HepG2 (cell line): ENCODE results near the gene CUL7. TPM values are rescaled to one million over a fixed set of nuclear protein-coding genes. Genes with fewer than 3 reads are reported as not detected.

Experiments used
- ATAC-seq: fragments of 200-7000 bp; cut with Tn5 transposase; 3 replicates; pipeline ENCODE4 v1.9.1; 2020; ENCODE audit warnings: mild to moderate bottlenecking, moderate library complexity
- BruUV-seq: library from RNA; stranded (reverse); fragments of 400-500 nt; replicated peaks from 2 replicates; lab custom pipeline; 2021; lab: Mats Ljungman, UMichigan
- CTCF ChIA-PET: fragments of 300-600 bp; formaldehyde crosslinking; extraction: SDS; loops from one replicate; lab custom pipeline; 2021; ENCODE audit warnings: low total read pairs, inconsistent platforms, low intra/inter-chr PET ratio; lab: Yijun Ruan, JAX
- POLR2A ChIA-PET: fragments of 350-600 bp; sonication (Branson Sonifier 250); formaldehyde crosslinking; loops from one replicate; lab custom pipeline; 2020; ENCODE audit warnings: antibody characterized with exemption, inconsistent platforms; lab: Yijun Ruan, JAX
- DNase-seq: peaks from one replicate; pipeline ENCODE4 v3.0.0-alpha.2; 2015; ENCODE audit warnings: low spot score
- FAIRE-seq: peaks from 3 replicates; lab custom pipeline; 2011; peaks lifted over from hg19 to GRCh38; lab: Jason Lieb, UNC
- H2AFZ ChIP-seq: one replicate; pipeline ENCODE4 v1.6.1; 2011; ENCODE audit warnings: low read length, inconsistent platforms
- H3K27ac ChIP-seq: fragments of 300-600 bp; 3 replicates; pipeline ENCODE4 v1.8.0; 2011; ENCODE audit warnings: mixed run types, mild to moderate bottlenecking, mixed read lengths, low read length, inconsistent platforms; ENCODE audit not compliant: insufficient read depth; ENCODE audit errors: extremely low read length
- H3K27me3 ChIP-seq, 2 experiments: fragments of 200-600 bp in 1 of 2; 2 replicates in 1 of 2; 3 replicates in 1 of 2; pipeline versions ENCODE4 v1.6.0 to v1.8.0; 2011; ENCODE audit warnings: low read length in 2 of 2, mild to moderate bottlenecking in 2 of 2, moderate library complexity in 2 of 2, inconsistent platforms in 1 of 2; ENCODE audit not compliant: insufficient read depth in 2 of 2, control insufficient read depth in 1 of 2
- H3K36me3 ChIP-seq, 2 experiments: fragments of 200-600 bp in 1 of 2; replicated peaks in 1 of 2; 2 replicates in 1 of 2; 3 replicates in 1 of 2; pipeline versions ENCODE4 v1.5.1 to v1.8.0; 2011; ENCODE audit warnings: low read length in 2 of 2, inconsistent platforms in 1 of 2; ENCODE audit not compliant: insufficient read depth in 2 of 2, control insufficient read depth in 1 of 2
- H3K4me1 ChIP-seq: 2 replicates; pipeline ENCODE4 v1.5.1; 2012; ENCODE audit warnings: low read length, inconsistent platforms; ENCODE audit not compliant: insufficient read depth
- H3K4me2 ChIP-seq: 2 replicates; pipeline ENCODE4 v1.6.0; 2011; ENCODE audit warnings: low read depth, low read length, inconsistent platforms
- H3K4me3 ChIP-seq, 3 experiments: fragments of 200-600 bp in 1 of 3; sonication (generic), shearing (Covaris generic) in 1 of 3; replicated peaks in 1 of 3; 2 replicates each; pipeline ENCODE4 v1.5.1; 2011 to 2016; ENCODE audit warnings: low read length in 3 of 3, inconsistent platforms in 2 of 3, low read depth in 2 of 3, mild to moderate bottlenecking in 2 of 3, control low read depth in 1 of 3, mixed read lengths in 1 of 3; ENCODE audit not compliant: insufficient read depth in 1 of 3
- H3K79me2 ChIP-seq: one replicate; pipeline ENCODE4 v1.6.1; 2011; ENCODE audit warnings: low read length, inconsistent platforms; ENCODE audit not compliant: insufficient read depth
- H3K9ac ChIP-seq: 2 replicates; pipeline ENCODE4 v1.6.0; 2011; ENCODE audit warnings: mild to moderate bottlenecking, low read depth, low read length, inconsistent platforms; ENCODE audit not compliant: insufficient read depth
- H3K9me3 ChIP-seq: 2 replicates; pipeline ENCODE4 v1.5.1; 2012; ENCODE audit warnings: mild to moderate bottlenecking, low read length
- H4K20me1 ChIP-seq: 2 replicates; pipeline ENCODE4 v1.6.0; 2011; ENCODE audit warnings: inconsistent platforms, mild to moderate bottlenecking, low read length, moderate library complexity; ENCODE audit not compliant: insufficient read depth
- FOXO1 ChIP-seq: sonication (generic); formaldehyde crosslinking; IDR thresholded peaks from 2 replicates; pipeline ENCODE4 v1.4.0; 2020; ENCODE audit warnings: missing genetic modification reagents
- HDAC2 ChIP-seq: sonication (generic); formaldehyde crosslinking; IDR thresholded peaks from 2 replicates; pipeline ENCODE4 v1.4.0; 2020; ENCODE audit warnings: missing genetic modification reagents
- JDP2 ChIP-seq: sonication (generic); formaldehyde crosslinking; IDR thresholded peaks from 2 replicates; pipeline ENCODE4 v1.8.1; 2022; ENCODE audit warnings: missing genetic modification reagents, borderline replicate concordance
- RBFOX2 ChIP-seq: fragments of 200-400 bp; formaldehyde crosslinking; IDR thresholded peaks from 2 replicates; pipeline ENCODE4 v1.6.1; 2017; ENCODE audit warnings: low read depth, mild to moderate bottlenecking, low read length
- SMAD3 ChIP-seq: sonication (generic); formaldehyde crosslinking; IDR thresholded peaks from 2 replicates; pipeline ENCODE4 v1.4.0; 2020; ENCODE audit warnings: missing genetic modification reagents
- ZFP41 ChIP-seq: sonication (generic); formaldehyde crosslinking; IDR thresholded peaks from 2 replicates; pipeline ENCODE4 v1.4.0; 2020; ENCODE audit warnings: mild to moderate bottlenecking, missing genetic modification reagents, borderline replicate concordance
- ZNF460 ChIP-seq: sonication (generic); formaldehyde crosslinking; IDR thresholded peaks from 2 replicates; pipeline ENCODE4 v1.5.1; 2020; ENCODE audit warnings: missing genetic modification reagents, mild to moderate bottlenecking, borderline replicate concordance
- ZNF878 ChIP-seq: sonication (generic); formaldehyde crosslinking; IDR thresholded peaks from 2 replicates; pipeline ENCODE4 v1.8.1; 2023; ENCODE audit warnings: mild to moderate bottlenecking, missing genetic modification reagents, moderate library complexity
- WGBS: methylation state at CpG from one replicate; pipeline ENCODE4 v1.1.6; 2017; ENCODE audit warnings: low lambda C conversion rate; 5-methylcytosine and 5-hydroxymethylcytosine counted together
- in situ Hi-C: cut with HindIII; loops from 2 replicates; pipeline ENCODE4 v1.10.0; 2017; ENCODE audit warnings: low pct_unique_long_range_greater_than_20kb; ENCODE audit not compliant: extremely low pct_ligation_motif_present
- intact Hi-C: fragments of 100-400 bp; cut with micrococcal nuclease; formaldehyde crosslinking; loops from one replicate; pipeline ENCODE4 v1.10.0; 2022; ENCODE audit not compliant: unreplicated experiment
- polyA plus RNA-seq, 8 experiments: library from polyadenylated mRNA; depleted of rRNA in 3 of 8; stranded (reverse) in 7 of 8; unstranded in 1 of 8; fragments of >200 nt; fragmentation: Illumina TruSeq in 4 of 8; extraction: Trizol in 4 of 8; gene quantifications; 2 replicates each; pipeline versions ENCODE4 v1.2.1 to v1.2.3, GENCODE V29; 2011 to 2016; ENCODE audit warnings: low read depth in 4 of 8, missing spikeins in 1 of 8, mixed read lengths in 1 of 8; ENCODE audit not compliant: insufficient read depth in 1 of 8
- total RNA-seq, 5 experiments: library from RNA; depleted of rRNA; stranded (reverse); fragments of >200 nt; fragmentation: Illumina TruSeq; extraction: Trizol; gene quantifications; 2 replicates each; pipeline ENCODE4 v1.2.3, GENCODE V29; 2016; ENCODE audit warnings: low read depth in 1 of 5
- TF ChIP-seq, protein P1 (sequence below): sonication (generic); formaldehyde crosslinking; conservative IDR thresholded peaks from 2 replicates; pipeline ENCODE4 v1.5.0; 2020; ENCODE audit warnings: missing genetic modification reagents
- TF ChIP-seq, protein P2 (sequence below): sonication (generic); formaldehyde crosslinking; IDR thresholded peaks from 2 replicates; pipeline ENCODE4 v1.4.0; 2020; ENCODE audit warnings: mild to moderate bottlenecking, missing genetic modification reagents
- TF ChIP-seq, protein P3 (sequence below): sonication (generic); formaldehyde crosslinking; IDR thresholded peaks from 2 replicates; pipeline ENCODE4 v1.4.0; 2020; ENCODE audit warnings: mild to moderate bottlenecking, missing genetic modification reagents, borderline replicate concordance
- TF ChIP-seq, protein P4 (sequence below): sonication (generic); formaldehyde crosslinking; IDR thresholded peaks from 2 replicates; pipeline ENCODE4 v1.5.0; 2020; ENCODE audit warnings: mild to moderate bottlenecking, missing genetic modification reagents

The CUL7 gene
- total and polyA plus RNA-seq, 2 of the 13 experiments (the other 11 are each of a cell fraction or from before 2014, with no cell fraction given) = 32.0 to 60.7 TPM

DNA sequence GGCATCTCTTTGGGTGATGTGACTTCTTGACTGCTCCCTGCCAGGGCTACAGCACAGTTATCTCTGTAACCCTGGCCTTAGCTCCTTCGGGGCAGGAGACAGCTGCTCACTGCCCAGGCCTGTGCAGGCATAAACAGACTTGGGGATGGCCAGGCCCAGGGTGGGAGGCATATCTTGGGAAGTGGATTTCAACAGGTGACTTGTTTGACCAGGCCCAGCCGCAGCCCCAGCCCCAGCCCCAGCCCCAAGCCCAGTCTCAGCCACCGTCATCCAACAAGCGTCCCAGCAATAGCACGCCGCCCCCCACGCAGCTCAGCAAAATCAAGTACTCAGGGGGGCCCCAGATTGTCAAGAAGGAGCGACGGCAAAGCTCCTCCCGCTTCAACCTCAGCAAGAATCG is 47.4 kb downstream of the CUL7 start:
- H3K9me3 ChIP-seq = no peaks in the 10 kb centered on the region
- peaks cover 26 to 65% of the 10 kb centered on the region in 2 experiments for H3K36me3 ChIP-seq
- in situ Hi-C loops (no loop called here), intact Hi-C loops (no loop called here)
- BruUV-seq = no TSS peak
- no peak overlapping the region for H3K4me2 ChIP-seq
- H4K20me1 ChIP-seq = no peaks in the 10 kb centered on the region
- TF ChIP-seq ZFP41 (CRISPR knock-in tag) (no peak), SMAD3 (CRISPR knock-in tag) (no peak), FOXO1 (no peak), RBFOX2 (no peak), ZNF878 (CRISPR knock-in tag) (no peak), JDP2 (CRISPR knock-in tag) (no peak), ZNF460 (no peak), HDAC2 (CRISPR knock-in tag) (no peak)
- TF ChIP-seq, protein P1, sequence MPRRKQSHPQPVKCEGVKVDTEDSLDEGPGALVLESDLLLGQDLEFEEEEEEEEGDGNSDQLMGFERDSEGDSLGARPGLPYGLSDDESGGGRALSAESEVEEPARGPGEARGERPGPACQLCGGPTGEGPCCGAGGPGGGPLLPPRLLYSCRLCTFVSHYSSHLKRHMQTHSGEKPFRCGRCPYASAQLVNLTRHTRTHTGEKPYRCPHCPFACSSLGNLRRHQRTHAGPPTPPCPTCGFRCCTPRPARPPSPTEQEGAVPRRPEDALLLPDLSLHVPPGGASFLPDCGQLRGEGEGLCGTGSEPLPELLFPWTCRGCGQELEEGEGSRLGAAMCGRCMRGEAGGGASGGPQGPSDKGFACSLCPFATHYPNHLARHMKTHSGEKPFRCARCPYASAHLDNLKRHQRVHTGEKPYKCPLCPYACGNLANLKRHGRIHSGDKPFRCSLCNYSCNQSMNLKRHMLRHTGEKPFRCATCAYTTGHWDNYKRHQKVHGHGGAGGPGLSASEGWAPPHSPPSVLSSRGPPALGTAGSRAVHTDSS (CRISPR knock-in tag) = no peak
- TF ChIP-seq, protein P2, sequence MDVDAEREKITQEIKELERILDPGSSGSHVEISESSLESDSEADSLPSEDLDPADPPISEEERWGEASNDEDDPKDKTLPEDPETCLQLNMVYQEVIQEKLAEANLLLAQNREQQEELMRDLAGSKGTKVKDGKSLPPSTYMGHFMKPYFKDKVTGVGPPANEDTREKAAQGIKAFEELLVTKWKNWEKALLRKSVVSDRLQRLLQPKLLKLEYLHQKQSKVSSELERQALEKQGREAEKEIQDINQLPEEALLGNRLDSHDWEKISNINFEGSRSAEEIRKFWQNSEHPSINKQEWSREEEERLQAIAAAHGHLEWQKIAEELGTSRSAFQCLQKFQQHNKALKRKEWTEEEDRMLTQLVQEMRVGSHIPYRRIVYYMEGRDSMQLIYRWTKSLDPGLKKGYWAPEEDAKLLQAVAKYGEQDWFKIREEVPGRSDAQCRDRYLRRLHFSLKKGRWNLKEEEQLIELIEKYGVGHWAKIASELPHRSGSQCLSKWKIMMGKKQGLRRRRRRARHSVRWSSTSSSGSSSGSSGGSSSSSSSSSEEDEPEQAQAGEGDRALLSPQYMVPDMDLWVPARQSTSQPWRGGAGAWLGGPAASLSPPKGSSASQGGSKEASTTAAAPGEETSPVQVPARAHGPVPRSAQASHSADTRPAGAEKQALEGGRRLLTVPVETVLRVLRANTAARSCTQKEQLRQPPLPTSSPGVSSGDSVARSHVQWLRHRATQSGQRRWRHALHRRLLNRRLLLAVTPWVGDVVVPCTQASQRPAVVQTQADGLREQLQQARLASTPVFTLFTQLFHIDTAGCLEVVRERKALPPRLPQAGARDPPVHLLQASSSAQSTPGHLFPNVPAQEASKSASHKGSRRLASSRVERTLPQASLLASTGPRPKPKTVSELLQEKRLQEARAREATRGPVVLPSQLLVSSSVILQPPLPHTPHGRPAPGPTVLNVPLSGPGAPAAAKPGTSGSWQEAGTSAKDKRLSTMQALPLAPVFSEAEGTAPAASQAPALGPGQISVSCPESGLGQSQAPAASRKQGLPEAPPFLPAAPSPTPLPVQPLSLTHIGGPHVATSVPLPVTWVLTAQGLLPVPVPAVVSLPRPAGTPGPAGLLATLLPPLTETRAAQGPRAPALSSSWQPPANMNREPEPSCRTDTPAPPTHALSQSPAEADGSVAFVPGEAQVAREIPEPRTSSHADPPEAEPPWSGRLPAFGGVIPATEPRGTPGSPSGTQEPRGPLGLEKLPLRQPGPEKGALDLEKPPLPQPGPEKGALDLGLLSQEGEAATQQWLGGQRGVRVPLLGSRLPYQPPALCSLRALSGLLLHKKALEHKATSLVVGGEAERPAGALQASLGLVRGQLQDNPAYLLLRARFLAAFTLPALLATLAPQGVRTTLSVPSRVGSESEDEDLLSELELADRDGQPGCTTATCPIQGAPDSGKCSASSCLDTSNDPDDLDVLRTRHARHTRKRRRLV (CRISPR knock-in tag) = no peak
- TF ChIP-seq, protein P3, sequence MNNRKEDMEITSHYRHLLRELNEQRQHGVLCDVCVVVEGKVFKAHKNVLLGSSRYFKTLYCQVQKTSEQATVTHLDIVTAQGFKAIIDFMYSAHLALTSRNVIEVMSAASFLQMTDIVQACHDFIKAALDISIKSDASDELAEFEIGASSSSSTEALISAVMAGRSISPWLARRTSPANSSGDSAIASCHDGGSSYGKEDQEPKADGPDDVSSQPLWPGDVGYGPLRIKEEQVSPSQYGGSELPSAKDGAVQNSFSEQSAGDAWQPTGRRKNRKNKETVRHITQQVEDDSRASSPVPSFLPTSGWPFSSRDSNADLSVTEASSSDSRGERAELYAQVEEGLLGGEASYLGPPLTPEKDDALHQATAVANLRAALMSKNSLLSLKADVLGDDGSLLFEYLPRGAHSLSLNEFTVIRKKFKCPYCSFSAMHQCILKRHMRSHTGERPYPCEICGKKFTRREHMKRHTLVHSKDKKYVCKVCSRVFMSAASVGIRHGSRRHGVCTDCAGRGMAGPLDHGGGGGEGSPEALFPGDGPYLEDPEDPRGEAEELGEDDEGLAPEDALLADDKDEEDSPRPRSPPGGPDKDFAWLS (CRISPR knock-in tag) = no peak
- TF ChIP-seq, protein P4, sequence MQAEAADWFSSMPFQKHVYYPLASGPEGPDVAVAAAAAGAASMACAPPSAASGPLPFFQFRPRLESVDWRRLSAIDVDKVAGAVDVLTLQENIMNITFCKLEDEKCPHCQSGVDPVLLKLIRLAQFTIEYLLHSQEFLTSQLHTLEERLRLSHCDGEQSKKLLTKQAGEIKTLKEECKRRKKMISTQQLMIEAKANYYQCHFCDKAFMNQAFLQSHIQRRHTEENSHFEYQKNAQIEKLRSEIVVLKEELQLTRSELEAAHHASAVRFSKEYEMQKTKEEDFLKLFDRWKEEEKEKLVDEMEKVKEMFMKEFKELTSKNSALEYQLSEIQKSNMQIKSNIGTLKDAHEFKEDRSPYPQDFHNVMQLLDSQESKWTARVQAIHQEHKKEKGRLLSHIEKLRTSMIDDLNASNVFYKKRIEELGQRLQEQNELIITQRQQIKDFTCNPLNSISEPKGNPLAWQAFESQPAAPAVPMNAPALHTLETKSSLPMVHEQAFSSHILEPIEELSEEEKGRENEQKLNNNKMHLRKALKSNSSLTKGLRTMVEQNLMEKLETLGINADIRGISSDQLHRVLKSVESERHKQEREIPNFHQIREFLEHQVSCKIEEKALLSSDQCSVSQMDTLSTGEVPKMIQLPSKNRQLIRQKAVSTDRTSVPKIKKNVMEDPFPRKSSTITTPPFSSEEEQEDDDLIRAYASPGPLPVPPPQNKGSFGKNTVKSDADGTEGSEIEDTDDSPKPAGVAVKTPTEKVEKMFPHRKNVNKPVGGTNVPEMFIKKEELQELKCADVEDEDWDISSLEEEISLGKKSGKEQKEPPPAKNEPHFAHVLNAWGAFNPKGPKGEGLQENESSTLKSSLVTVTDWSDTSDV (CRISPR knock-in tag) = no peak
- H3K9ac ChIP-seq = no peak overlapping the region
- H3K79me2 ChIP-seq = no peaks in the 10 kb centered on the region
- no peak overlapping the region for H3K4me3 ChIP-seq
- no peaks in the 10 kb centered on the region for H3K27me3 ChIP-seq
- FAIRE-seq (no peak), ATAC-seq (no peak), DNase-seq (no peak)
- WGBS = 96% methylated on average over 11 of the region's 11 CpGs
- ChIA-PET CTCF (no interaction called here), POLR2A (interaction anchor here (1.2 kb wide), 1 partner anchor 22 kb away, joined by 3 read pairs; the partner anchor contains the start of gene PPP2R5D)
- H3K4me1 ChIP-seq = no peaks in the 10 kb centered on the region
- no peak overlapping the region for H3K27ac ChIP-seq
- no peak overlapping the region for H2AFZ ChIP-seq
